NCI-H146 treated with DMSO at 0.1 percent for 48 hours (cell line): ENCODE measurements around the gene HUWE1.
A peak's percentile ranks its signal among the peaks of the same experiment; 100 is the strongest.

Experiments
- DNase-seq: peaks from one replicate; lab custom pipeline; 2025; ENCODE audit not compliant: unreplicated experiment; lab: John Stamatoyannopoulos, UW

The HUWE1 gene

GRCh38 chrX:53685711-53686110 lies 808 bp downstream of the HUWE1 start:
- no peak for DNase-seq

DNA sequence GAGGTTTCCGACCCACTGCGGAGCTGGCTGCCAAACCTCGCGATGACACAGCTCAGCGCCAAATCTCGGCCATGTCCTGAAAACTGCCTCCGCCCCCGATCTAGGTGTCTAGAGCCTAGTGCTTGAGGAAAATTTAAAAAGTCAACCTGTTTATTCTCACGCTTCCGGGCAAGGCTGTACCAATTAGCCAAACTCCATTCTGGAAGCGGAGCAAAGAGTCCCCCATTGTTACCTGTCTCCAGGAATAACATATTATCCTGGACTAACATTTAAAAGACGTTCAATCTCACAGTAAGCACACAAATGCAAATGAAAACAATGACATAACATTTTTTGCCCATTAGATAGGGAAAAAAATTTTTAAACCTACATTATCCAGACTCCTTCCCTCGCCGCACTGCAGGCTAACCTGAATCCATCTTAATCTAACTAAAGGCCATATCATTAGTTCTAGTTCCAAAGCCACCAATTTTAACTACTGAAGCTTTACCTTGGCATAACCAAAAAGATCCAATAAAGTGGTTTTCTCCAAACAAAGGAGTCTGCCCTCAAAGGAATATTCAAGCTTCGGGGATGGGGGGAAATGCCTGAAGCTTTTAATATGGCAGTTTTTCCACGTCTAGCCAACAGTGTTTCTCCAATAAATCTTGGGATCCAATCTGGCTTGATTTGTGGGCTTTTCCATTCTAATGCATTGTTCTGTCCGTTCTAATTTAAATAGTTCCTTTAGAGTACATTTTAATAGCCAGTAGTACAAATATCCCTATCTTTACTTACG lies 1.9 kb downstream of the HUWE1 start:
- DNase-seq = no peak

DNA sequence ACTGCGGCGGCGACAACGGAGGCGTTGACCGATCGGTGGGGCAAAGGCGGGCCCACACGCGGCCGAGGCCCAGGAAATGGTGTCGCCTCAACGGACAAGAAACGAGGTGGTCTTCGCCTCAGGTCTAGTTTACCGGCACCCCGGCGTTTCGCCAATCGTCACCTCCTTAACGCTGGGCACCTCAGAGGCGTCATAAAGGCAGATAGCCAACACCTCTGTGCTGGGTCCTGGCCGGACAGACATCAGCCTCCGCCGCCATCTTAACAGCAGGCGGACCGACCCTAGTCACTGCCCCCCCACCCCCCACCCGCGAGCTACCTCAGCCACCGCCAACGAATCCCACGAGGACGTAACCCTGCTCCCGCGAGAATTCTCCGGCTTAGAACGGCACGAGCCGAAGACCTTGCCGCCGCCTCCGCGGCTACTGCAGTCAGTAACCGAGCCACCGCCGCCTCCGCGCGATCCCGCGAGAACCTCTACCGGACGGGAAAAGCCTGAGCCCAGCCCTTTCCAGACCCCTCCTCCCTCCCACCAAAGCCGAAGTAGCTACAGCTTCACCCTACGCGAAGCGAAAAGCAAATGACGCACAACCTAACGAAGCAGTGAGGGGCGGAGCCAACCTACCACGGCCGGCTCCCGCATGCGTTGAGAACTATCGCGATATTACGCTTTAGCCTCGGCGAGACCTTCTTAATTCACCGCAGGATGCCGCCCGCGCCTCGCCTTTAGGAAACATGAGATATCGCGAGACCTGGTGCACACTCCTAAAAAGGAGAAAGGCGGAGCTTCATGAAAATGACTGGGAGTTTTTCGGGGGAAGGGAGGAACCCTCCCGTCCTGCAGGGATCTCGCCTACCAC lies 2.7 kb downstream of the HUWE1 start:
- peak; percentile 94 for DNase-seq

- DNase-seq = peak; percentile 7
Observed at GRCh38 chrX:53682885-53683555, 3.5 kb downstream of the HUWE1 start.

DNA sequence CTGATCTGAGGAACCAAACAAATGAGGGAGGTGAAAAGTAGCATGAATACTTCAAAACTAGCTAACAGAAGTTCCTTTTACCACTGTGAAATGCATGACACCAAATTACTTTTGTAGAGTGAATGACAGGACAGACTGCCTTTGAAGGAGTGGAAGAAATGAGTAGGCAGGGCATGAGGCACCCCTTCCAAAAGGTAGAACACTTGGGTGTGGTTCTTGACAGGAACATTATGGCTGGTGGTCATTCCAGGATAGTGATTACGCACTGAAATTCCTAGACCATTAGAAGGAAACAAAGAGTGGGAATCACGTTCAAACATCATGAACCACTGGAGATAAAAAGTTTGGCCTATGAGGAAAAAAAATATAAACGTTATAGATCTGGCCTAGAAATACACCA lies 4.9 kb downstream of the HUWE1 start:
- no peak for DNase-seq

DNA sequence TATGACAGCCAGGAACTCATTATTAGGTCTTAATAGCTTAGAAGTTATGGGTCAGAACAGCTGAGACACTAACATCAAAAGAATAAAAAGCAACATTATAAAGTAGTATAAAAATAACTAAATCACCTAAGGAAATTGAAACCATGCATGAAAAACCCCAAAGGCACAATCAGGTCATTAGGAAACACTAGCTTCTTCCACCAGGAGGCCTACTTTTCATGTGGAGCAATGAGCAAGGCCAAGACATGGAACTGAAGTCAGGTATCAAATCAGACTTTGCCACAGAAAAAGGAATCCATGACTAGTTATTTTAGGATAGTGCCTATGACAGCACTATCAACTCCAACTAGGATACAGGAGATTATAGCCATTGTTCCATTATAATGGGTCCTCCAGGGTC lies 7.9 kb downstream of the HUWE1 start:
- DNase-seq = no peak

DNA sequence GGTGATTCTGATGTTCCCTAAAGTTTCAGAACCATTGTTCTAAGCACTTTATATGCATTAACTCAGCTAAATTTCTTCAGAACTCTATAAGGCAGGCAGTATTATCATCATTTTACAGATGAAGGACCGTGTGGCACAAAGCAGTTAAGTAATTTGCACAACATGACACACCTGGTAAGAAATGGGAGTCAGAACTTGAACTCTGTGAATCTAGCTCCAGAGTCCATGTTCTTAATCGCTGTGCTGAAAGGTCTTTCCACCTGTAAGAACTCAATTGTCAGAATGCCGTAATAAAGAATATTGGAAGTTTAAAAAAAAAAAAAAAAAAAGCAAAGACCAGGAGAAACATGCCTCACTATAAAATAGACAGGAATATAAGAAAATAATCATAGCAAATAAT lies 9.2 kb downstream of the HUWE1 start:
- no peak for DNase-seq

DNA sequence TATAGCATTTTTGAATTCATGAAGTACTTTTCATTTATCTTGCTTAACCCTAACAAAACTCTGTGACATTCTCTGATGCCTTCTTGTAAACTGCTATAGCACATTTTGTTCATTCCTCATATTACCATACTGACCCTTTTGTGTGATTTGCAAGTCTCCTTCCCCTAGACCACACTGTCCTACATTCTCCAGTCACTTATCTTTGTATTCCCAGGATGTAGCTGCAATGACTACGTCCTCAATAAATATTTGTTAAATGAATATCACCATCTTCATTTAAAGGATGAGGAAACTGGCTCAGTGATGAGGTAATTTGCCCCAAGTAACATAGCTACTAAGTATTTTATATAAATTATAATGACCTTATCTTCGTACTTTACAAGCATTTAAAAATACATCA lies 11.9 kb downstream of the HUWE1 start:
- DNase-seq = no peak

GRCh38 chrX:53669258-53669657 lies 17.3 kb downstream of the HUWE1 start:
- no peak for DNase-seq

DNA sequence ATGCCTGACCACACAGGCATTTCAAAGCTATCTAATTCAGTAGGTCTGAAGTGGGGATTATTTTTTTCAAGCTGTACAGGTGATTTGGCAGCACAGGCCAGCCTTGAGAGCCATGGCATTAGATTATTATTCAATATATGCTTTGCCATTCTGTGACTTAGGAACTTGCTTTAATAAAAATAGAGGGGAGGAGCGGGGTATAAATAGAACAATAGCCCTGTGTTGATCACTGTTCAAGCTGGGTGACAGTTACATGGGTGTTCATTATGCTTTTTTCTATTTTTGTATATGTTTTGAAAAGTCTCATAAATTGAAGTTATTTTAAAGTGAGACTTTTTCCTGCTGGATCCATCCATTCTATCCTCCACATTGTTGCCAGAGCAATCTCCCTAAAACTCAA lies 20.3 kb downstream of the HUWE1 start:
- DNase-seq = no peak

DNA sequence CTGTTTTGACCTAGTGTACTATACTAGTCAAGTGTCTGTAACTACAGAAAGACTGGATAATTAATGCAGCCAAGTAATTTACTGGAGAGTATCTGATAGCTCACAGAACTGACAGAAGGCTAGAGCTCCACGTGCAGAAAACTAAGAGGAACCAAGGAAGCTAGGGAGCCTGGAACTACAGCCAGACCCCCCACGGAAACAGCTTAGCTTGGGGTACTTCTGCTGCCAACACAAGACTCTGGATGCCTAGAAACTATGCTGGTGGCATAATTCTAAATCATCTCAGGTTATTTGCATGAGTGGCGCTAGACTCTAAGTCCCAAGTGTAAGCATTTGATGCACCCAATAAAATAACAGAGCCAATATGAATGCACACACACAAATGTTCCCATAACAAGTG lies 26.5 kb downstream of the HUWE1 start:
- no peak for DNase-seq

GRCh38 chrX:53659039-53659438 lies 27.5 kb downstream of the HUWE1 start:
- no peak for DNase-seq

GRCh38 chrX:53656845-53657244 lies 29.7 kb downstream of the HUWE1 start:
- no peak for DNase-seq

- no peak for DNase-seq
Observed at GRCh38 chrX:53654376-53654775, 32.1 kb downstream of the HUWE1 start.

- DNase-seq = no peak
Observed at GRCh38 chrX:53644751-53645150, 41.8 kb downstream of the HUWE1 start.

GRCh38 chrX:53642337-53642736 lies 44.2 kb downstream of the HUWE1 start:
- DNase-seq = no peak

DNA sequence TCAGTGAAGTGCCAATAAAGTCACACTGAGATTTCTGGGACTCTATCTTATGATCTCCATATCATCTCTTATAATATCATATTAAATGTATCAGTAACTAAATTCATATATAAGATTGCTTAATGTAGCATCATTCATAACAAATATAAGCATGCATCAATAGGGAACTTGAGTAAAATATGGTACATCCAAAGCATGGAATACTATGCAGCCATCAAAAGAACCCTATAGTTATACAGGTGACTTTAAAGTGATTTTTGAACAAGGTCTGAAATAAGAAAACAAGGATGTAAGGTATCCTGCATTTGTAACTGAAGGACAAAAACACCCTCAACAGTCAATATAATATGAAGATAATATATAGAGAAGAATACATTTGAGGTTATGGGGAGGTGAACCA lies 47.3 kb downstream of the HUWE1 start:
- DNase-seq = no peak

GRCh38 chrX:53637479-53637878 lies 49.0 kb downstream of the HUWE1 start:
- DNase-seq = no peak

DNA sequence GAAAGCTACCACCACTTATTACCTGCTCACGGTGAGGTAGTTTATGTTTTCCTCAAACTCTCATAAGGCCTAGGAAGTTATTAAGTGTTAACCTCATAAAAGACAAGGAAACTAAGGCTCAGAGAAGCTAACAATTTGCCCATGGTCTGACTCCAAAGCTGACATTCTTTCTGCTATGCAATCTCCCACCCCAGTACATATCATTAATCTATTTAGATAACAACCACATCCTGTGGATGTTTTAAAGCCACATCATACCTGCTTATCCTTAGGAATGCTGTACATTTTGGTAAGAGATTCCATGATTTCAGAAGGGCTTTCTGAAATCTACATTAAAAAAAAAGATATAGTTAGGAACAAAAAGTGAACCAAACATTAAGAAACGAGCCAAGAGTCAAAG lies 55.4 kb downstream of the HUWE1 start:
- no peak for DNase-seq

DNA sequence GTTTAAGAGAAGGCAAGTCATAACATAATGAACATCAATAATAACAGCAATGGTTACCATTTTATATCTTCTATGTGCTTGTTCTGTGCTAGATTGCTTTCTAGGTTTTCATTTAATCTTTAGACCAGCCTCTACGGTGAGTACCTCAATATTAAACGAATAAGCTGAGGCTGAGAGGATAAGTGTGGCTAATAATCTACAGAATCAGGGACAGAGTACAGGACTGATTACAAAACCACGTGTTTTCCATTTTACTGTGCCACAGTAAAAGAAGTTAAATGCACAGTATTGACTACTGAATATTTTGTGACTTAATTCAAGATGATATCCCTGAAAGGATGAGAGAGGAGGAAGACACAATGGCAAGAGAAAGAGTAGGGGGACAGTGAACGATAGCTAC lies 56.3 kb downstream of the HUWE1 start:
- no peak for DNase-seq

- DNase-seq = no peak
Observed at GRCh38 chrX:53622431-53622830, 64.1 kb downstream of the HUWE1 start.
